NCI-H1105 (cell line): ENCODE measurements around the gene TMEM273.

ENCODE experiments used
- DNase-seq: peaks from one replicate; lab custom pipeline; 2025; lab: John Stamatoyannopoulos, UW

The TMEM273 gene

DNA sequence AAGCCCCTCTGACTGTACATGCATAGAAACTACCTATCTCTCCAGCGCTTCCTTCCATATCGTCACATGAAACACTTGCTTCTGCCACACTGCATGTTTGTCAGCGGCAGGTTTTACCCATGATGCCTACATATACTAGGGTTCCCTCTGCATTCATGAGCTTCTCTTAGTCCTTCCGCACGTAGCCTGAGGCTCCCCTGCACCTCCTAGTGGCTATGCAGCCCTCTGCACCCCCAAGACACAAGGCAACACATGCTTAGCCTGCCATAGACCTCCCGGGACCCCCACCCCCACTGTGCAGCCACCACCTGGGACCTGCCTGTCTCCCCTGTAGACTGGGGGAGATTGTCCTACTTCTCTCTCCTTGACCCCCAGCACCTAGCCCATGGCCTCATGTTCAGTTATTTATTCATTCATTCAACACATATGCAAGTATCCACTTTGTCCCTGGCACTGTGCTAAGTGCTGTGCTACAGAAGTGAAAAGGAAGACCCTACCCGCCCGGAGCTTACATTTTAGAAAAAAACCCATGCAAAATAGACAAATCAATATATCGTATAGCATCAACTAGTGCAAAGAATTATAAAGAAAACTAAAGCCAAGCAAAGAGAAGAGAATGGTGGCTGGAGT, 23.5 kb downstream of the TMEM273 start:
- DNase-seq, result no peak

DNA sequence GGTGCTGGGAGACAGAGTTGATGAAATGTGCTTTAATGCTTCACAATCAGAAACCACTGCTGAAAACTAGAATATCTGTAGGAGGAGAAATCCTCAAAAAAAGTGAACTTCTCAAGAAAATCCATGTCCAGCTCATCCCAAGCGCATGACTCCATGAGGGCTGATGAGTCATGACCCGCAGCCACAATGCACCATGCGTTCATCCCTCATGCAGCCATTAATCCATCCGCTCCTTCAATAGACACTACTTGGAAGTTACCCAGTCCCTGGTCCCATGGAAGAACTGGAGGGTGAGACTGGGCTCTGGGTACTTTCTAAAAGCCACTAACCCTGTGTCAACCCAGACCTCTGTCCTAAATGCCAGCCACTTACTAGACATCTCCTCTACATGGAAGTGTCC, 24.4 kb downstream of the TMEM273 start:
- no peak for DNase-seq

DNA sequence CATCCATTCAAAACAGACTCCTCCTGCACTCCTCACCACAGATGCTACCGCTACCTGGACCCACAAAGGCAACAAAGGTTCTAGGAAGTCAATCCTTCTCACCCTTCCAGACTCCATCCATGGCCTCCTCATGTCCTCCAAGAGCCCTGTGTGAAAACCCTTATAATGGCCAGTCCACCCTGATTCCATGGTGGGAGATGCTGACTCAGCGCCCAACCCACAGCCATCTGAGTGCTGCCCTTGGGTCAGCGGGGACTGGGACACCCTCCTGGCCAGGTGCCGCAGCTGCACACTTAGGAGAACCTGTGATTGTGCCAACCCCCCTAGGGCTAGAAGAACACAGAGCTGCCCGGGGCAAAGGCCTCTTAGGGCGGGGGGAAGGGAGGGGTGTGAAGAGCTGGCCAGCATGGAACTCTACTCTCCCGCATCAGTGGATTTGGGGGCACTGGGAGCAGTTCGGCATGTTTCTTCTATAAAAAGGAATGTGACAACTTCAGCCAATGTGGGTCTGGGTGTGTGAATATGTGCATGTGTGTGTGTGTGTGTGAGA, 25.4 kb downstream of the TMEM273 start:
- no peak for DNase-seq

DNA sequence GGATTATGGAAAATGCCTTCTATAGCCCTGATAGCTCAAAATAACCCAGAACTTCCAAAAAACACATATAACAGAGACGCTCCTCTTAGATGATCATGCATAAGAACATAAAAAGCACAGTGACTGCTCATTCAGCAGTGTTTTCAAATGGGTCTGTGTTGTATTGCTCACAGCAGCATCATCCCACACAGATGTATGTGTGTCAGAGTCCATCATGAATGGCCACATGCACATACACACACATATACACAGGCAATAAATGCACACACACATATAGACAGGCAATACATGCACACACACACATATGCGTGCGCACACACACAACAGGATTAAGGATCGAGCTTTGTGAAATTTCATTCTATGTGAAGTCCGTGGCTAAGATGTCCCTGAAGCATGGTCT, 26.1 kb downstream of the TMEM273 start:
- DNase-seq, result no peak

DNA sequence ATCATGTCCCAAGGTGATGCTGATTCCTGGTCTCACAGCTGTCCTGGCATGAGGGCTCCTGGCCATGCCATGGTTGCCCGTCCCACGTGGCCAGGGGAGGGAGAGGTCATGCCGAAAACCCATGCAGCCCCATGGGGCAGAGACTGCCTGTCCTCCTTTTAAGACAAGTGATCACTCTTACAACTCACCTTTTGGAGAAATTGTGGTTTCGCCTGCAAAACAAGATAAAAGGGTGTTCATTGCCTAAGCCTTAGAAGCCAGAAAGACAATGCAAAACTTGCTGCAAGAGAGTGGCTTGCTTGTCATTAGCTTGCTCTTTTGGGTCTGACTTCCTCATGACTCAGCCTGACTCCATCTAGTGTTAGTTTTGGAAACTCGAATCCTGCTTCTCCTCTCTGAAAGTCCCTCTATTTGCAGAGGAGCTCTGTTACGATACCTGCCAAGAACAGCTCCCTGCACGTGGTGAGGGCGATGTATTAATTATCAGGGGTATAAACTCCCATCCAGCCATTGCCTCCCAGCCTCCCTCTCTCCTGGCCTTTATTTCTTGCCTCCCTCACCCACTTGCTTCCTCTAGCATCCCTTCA, 26.7 kb downstream of the TMEM273 start:
- no peak for DNase-seq

DNA sequence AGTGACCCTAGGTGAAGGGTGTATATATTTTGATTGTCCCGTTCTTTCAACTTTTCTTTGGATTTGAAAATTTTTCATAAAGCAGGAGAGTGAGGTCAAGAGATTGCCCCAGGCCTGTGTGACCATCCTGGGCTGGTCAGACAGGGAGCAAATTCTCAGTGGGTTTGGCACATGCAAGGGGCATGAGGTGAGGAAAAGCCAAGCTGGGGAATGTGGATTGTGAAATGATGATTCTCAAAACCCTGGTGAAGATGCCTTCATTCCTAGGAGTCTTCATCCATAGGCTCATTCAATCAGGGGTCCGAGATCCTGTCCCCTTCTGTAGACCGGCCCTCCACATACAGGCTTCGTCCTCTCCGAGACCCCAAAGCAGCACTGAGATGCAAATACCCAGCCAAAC, 27.4 kb downstream of the TMEM273 start:
- no peak for DNase-seq

DNA sequence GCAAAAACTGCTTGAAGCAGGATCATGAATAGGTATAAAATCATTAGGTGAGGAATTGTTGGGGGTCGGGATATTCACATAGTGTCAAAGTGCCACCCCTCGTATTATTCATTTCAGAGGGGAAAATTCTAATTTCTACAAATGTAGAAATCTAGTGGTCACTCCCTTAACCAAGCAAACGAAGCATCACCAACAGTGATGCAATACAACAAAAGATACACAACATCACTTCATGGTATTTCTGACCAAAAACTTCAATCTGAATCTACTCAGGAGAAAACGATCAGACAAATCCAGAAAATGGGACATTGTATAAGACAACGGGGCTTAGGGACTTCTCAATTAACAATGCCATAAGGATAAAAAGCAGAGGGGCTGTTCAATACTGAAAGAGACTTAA, 28.1 kb downstream of the TMEM273 start:
- DNase-seq, result no peak

DNA sequence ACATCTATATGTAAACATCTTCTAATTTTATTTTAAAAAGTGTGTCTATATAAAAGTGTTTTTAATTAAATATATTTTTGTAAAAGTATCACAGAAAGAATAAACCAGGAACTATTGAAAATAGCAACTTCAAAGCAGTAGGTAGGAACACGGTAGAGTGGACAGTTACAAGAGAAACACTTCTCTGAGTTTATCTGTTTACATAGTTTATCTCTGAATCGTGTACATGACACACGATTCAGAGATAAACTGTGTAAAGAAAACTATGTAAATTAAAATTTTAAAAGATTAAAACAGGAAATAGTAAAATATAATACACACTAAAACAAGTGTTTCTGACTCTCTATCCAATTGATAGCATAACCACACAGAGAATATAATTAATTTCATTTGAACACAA, 29.3 kb downstream of the TMEM273 start:
- DNase-seq, result no peak

DNA sequence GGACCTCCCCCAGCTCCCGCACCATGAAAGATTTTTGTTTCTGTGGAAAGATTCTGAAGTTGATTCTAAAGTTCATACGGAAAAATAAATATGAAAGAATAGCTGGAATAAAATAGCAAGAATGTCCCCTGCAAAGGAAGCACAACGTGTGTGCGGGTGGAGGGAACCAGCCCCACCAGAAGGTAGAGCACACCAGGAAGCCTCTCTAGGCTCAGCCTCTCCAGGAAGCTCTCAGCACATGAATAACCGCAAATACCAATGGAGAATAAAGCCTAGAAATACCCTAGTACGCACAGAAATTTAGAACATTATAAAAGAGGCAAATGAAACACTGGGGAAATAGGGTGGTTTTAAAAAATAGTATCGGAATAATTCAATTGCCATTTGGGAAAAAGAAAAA, 29.8 kb downstream of the TMEM273 start:
- DNase-seq, result no peak

DNA sequence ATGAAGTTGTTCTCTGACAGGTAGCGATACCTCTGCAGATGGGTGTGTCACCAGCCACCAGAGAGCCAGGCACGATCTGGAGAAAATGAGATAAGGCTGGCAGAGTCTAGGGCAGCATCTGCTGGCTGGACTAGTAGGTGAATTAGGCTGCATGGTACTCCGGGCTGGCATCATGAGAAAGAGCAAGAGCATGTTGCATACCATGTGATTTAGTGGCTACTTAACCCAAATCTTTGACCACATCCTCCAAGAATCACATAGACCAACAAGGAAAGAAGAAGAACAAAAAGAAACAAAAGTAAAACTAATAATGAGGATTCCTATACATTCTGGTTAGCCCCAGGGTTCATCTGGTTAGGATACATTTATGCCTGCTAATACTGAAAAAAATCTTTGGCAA, 31.0 kb downstream of the TMEM273 start:
- DNase-seq, result no peak

DNA sequence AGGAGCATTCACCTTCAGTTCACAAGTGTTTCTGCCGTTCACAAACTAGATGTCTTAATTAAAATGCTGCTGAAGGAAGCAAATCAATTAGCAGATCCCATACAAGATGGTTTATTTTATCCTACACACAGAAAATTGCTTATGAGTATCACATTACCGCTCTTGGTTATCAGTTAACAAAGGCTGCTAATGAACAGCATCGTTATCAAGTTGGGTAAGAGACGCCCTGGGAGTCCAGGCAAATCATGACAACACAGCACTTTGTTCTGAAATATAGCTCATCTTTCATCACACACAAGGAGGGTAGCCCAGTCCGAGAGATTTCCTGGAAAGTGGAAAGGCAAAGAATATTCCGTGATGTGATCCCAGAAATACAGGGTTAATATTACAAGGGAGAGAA, 33.5 kb downstream of the TMEM273 start:
- no peak for DNase-seq

DNA sequence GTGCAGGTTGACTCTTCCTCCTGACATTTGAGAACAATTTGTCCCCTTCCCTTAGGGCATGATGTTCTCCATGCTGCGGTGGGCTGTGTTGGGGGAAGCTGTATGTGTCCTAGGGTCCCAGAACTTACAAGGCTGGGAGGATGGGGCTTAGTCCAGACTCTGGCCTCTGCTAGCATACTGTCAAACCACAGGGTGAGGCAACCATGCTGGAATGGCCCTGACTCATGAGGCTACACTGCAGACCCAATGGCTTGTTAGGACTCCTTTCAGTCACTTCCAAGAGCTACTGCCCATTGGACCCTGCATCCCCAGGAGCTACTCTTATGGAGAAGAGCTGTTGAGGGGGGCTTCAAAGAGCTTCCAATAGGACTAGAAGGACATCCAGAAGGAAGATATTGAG, 34.2 kb downstream of the TMEM273 start:
- DNase-seq, result no peak

DNA sequence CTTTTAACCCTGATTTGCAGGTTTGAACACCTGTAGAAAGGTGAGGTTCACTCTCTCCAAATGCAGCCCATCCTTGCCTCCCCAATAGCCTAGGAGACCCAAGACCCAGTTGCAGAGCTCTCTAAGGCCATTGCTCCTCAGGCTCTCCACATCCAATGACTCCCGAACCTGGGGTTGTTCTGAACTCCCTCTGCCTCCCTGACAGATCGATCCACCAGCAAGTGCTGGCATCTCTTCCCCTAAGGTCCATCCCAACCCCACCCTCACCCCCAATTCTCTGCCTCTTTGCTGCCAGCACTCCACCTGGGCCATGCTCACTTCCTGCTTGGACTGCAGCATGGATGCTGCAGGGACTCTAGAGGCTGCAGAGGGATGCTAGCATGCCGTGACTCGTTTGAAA, 35.1 kb downstream of the TMEM273 start:
- DNase-seq, result no peak

DNA sequence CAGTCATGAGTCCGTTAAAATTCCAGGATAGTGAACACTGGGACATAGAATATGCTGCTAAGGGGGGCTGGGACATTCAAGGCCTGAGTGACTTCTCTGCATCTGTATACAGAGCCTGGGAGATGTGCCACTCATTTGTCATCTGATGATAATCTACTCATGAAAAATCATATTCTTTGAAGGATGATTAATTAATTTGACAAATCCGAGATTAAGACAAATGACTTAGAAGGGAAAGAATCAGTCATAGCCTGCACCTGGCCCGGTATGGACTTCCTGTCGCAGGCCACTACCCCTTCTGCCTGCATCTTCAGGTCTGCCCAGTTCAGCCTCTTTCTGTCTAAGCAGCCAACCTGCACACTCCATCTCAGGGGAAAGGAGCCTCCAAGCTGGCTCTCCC, 35.5 kb downstream of the TMEM273 start:
- DNase-seq, result no peak

DNA sequence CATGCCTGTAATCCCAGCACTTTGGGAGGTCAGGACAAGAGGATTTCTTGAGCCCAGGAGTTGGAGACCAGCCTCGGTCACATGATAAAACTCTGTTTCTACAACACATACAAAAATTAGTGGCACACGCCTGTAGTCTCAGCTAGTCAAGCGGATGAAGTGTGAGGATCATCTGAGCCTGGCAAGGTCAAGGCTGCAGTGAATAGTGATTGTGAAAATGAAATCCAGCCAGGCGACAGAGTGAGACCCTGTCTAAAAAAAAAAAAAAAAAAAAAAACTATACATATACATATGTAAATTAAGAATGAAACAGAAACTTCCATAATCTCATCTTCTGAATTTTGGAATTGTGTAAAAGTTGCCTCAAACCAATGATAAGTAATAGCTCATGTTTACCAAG, 36.2 kb downstream of the TMEM273 start:
- DNase-seq, result no peak

DNA sequence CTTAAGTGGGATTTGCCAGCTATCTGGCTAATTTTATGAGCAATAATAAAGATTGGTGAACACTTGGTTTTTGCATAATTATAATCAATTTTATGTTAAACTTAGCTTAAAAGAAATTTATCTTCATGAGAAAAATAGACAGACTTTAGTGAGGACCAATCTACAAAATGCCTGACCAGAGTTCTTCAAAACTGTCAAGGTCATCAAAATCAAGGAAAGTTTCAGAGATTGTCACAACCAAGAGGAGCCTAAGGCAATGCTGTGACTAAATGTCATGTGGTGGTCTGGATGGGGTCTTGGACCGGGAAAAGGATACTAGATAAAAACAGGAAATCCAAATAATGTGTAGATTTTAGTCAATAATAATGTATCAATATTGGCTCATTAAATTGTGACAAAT, 36.7 kb downstream of the TMEM273 start:
- no peak for DNase-seq

DNA sequence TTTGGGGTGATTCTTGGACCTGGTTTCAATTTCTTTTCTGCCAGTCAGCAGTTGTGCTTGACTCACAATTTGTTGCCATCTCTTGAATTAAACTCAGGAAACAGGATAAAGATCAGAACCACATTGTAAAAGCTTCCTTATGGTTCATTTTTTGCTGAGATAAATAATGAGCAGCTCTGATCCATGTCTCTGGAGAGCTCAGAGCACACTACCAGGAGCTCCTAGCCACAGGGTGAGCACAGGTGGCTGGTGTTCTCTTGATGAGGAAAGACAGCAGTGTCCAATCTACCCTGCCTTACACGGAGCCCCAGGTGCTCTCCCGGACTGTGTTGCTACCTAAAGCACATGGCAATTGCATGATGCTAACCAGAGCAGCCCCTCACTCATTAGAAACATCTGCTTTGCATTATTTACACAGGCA, 37.2 kb downstream of the TMEM273 start:
- DNase-seq, result no peak

DNA sequence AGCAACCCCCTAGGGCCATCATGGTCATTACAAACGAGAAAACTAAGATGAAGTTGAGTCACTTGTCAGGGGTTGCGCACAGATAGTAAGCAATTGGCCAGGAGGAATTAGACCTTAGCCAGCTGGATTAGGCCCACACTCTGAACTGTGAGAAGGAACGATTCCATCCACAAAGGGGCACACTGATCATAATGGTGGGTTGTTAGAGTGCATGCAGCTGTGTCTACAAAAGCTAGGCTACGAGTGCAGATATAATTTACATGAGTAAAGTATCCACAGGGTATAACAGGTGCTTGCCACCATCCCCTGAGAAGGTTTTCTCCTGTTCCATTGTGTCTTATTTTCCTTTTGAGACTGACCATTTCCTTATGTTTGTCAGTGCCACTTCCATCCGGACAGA, 37.8 kb downstream of the TMEM273 start:
- no peak for DNase-seq

DNA sequence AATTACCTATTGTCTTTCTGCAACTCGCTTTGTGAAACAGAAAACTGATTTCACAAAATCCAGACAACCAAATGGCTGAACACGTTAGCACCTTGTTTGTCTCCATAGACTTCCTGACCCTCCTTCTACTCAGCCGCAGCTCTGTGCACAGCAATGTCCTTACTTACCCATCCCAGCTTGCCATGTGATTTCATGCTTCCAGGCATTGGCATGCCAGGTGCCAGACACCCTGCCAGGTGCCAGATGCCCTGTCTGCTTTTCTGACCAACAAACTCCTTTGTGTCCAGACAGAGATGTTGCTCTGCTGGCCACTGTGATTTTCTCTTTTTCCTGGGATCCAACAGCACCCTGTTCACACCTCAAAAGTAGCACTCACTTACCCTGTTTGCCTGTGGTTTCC, 38.3 kb downstream of the TMEM273 start:
- no peak for DNase-seq

DNA sequence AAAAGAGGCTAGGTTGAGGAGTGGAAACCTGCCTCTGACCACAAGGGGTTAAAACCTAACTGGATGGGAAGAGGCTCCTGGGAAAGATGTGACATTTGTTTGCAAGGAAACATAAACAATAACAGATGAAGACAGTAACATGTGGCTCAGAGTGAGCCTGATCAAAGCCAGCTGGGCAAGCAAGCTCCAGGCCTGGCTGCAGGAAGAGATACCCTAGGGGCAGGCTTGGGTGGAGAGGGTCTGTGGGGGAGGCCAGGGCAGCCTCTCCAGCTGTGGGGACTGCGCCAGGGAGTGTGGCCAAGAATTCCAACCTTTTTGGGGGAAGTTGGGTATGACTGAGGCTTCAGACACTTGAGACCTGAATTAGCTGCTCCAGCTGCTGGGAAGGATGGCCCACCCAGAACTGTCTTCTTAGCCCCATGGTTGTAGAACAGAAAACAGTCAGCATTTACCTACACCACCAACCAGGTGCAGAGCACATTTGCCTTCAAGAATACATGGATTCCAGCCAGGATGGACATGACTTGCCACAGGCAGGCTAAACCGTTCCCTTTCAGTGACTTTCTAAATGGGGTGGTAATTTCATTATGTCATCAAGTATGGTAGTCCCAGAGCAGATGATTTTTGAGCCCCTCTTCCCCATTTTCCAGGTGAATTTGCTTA, 44.0 kb downstream of the TMEM273 start:
- DNase-seq, result no peak

DNA sequence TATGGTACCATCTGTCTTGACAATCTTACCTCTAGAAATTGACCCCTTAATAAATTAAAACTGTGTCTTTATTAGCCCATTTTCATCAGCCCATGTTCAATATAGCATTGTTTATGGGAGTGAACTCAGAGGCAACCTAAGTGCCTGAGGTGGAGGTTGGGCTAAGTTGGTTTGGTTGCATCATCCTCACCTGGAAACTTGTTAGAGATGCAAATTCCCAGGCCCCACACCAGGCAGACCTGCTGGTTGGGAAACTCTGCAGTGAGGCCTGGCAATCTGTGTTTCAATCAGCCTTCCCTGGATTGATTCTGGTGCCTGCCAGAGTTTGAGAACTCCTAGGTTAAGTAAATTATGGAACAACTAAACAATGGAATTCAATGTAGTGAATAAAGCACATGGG, 44.9 kb downstream of the TMEM273 start:
- no peak for DNase-seq

DNA sequence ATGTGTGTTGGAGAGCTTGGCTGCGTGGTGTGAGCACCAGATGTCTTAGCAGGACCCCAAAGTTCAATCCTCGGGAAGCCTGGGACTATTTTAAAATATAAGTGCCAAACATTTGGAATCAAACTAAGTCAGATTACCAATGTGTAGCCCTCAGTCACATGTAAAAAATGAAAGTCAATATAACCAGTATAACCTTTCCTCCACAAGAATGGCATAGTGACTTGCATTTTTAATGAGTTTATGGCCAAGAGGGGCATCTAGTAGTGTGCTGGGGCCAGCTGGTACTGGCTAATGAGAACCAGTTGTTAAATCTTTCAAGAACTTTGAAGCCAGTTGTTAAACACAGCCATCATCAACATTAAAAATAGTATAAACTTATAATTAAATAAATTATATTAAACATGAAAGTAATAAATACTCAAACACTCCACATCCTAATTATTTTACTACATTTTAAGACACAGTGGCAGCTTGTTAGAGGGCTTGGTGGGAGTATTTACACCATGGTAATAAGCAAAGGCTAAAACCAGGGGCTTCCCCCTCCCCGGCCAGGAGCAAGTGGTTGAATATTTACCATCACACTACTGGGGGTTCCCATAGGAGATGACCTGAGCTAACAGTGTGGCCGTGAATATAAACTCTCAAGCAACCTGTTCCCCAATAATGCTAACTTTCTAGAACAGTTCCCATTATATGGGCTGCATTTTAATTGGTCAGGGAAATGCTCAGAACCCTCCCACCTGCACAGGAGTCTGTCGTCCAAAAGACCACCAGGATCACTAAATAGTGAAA, 46.5 kb downstream of the TMEM273 start:
- DNase-seq, result no peak
